A673 (cell line): ENCODE data around the gene RERGL.

Experiments used
- CTCF ChIP-seq: fragments of 300-800, 200-600 bp; sonication (generic); conservative IDR thresholded peaks from 2 replicates; pipeline ENCODE4 v1.5.1; 2017; ENCODE audit warnings: low read depth, mild to moderate bottlenecking, antibody characterized with exemption, low read length, moderate library complexity, mixed read lengths
- EZH2 ChIP-seq: fragments of 200-600 bp; sonication (generic); IDR thresholded peaks from 2 replicates; pipeline ENCODE4 v1.6.1; 2017; ENCODE audit warnings: borderline replicate concordance, low read depth, mild to moderate bottlenecking, mixed read lengths, antibody characterized with exemption, low read length; ENCODE audit not compliant: poor library complexity, severe bottlenecking

- TF ChIP-seq EZH2 = no peak
- TF ChIP-seq CTCF = no peak
Observed at GRCh38 chr12:18135509-18135908, 45.5 kb upstream of the RERGL start.
